CD4-positive, alpha-beta T cell treated with Interleukin-21 for 1 hour (primary cell): ENCODE data around the gene YBEY.
"Not testable (repeated sequence)": the region's sequence is repeated elsewhere in the genome, so short reads cannot be mapped to it uniquely, and the experiment has no call there.

Source experiments
- DNase-seq: peaks from one replicate; pipeline ENCODE4 v3.0.0-alpha.2; 2020

The YBEY gene

GRCh38 chr21:46285761-46286647 lies at the start of gene YBEY:
Gene YBEY, plus strand, starts transcription at chr21:46286342. Its CDS starts 572 bp downstream, at chr21:46286914.
- peak; percentile 86 for DNase-seq

GRCh38 chr21:46237474-46237873 lies 48.7 kb upstream of the YBEY start:
- no peak for DNase-seq

DNA sequence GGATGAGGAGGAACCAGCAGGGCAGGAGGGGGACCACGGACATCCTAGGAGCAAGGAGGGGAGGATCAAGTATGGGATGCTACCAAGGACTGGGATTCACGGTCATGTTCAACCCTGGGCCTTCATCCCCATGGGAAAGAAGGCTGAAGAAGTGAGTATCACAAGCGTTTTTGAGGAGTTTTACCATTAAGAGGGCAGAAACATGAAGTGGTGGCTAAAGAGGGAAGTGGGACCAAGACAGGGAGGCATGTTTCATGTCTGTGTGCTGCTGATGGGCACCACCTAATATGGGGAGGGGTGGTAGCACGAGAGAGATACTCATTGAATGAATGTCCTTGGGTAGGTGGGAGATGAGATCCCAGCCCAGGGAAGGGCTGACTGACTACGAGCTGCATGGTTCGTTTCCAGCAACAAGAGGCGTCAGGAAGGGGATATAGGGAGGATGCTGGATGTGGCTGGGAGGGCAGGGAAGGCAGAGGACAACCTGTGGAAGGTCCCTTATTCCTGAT lies 46.3 kb upstream of the YBEY start:
- no peak for DNase-seq

- not testable (repeated sequence) for DNase-seq
These were observed 44.6 kb upstream of the YBEY start for GRCh38 chr21:46241577-46241976.

GRCh38 chr21:46243325-46243724 lies 42.8 kb upstream of the YBEY start:
- DNase-seq: no peak

- DNase-seq: no peak
These were observed 42.2 kb upstream of the YBEY start for GRCh38 chr21:46243960-46244361.

DNA sequence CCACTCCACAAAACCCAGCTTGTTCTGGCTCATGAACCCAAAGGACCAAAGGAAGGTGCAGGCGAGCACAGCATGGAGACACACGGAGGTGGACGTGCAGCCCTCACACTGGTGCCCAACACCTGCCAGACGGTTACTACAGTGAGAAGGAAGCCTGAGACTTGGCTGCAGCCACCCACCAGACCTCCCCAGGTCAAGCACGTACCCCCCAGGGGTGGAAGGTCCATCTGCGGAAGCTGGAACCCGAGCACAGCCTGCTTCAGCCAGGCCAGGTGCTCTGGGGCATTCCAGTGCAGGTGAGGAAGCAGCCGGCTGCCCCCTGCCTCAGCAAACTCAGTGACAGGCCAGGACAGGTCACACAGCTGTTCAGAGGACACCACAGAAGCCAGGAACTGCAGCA lies 41.5 kb upstream of the YBEY start:
- DNase-seq: no peak

- no peak for DNase-seq
These were observed 40.8 kb upstream of the YBEY start for GRCh38 chr21:46245213-46245915.

DNA sequence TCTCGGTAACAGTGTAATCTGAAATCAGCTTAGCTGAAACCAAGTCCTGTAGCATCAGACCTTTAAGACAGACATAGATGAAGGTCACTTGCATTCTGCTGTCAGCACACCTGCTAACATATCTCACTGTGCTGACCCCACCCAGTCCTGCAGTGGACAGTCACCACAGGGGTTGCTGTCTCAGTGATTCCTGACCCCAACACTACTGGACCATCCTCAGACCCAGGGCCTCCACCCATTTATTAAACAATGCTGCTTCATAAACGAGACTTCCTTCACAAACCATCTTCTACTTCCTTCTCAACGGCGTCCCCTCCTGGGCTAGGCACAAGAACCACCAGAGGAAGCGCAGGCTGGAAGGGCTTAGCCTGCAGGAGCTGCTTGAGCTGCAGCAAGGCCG lies 39.8 kb upstream of the YBEY start:
- no peak for DNase-seq

- no peak for DNase-seq
These were observed 38.3 kb upstream of the YBEY start for GRCh38 chr21:46247699-46248421.

DNA sequence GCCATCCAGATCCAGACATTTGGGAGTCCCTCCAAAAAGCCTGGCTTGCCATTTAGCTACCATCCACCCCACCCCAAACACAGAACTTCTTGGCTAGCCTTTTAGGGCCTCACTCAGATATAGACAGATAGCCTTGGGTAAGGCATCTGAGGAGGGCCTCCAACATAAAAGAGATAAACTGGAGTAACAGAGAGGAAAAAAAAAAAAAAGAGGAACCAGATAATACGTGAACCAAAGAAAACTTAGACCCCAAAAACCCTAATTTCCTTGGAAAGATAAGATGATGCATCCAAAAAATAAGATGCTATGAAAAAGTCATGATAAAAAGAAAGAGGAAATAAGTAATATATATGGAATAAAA lies 37.7 kb upstream of the YBEY start:
- no peak for DNase-seq

DNA sequence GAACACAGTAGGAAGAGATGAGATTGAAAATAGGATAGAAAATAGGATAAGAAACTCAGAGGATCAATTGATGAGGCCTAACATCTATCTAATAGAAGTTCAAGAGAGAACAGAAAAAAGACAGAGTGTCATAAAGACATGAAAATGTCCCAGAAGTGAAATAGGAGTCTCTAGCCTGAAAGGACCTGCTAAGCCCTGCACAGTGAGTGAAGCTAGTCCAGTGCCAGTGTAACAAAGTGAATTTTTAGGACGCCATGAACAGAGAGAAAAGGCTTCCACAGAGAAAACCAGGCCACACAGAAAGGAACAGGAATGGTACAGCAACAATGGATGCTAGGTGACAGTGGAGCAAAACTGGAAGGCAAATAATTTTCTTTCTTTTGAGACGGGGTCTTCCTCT lies 37.3 kb upstream of the YBEY start:
- DNase-seq: no peak

DNA sequence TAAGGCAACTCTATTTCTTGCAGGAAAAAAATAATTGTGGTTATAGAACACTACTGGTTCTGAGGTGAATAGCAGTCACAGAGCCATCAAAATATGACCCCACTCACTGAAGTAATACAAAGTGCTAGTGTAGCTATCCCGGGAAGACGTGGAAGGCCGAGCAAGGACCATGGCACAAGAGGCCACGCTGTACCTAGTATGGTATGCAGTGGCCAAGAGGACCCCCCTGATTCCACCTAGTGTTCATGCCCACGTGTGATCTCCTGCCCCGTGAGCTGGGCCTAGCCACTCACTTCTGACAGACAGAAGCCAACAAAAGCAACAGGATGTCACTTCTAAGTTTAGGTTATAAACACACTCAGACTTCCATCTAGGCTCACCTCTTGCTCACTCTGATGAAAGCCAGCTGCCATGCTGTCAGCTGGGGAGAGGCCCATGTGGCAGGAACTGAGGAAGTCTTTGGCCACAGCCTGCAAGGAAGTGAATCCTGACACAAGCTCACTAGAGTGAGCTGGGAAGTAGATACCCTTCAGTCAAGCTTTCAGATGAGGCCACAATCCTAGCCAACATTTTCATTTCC lies 35.9 kb upstream of the YBEY start:
- no peak for DNase-seq

DNA sequence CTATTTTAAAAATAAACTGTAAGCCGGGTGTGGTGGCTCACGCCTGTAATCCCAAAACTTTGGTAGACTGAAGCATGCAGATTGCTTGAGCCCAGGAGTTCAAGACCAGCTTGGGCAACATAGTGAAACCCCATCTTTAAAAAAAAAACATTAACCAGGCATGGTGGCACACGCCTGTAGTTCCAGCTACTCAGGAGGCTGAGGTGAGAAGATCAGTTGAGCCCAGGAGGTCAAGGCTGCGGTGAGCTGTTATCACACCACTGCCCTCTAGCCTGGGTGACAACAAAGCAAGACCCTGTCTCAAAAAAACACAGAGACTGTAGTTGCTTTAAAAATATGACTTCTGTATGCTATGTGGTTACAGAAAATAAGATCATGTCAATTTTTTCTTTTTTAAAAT lies 33.3 kb upstream of the YBEY start:
- DNase-seq: no peak

DNA sequence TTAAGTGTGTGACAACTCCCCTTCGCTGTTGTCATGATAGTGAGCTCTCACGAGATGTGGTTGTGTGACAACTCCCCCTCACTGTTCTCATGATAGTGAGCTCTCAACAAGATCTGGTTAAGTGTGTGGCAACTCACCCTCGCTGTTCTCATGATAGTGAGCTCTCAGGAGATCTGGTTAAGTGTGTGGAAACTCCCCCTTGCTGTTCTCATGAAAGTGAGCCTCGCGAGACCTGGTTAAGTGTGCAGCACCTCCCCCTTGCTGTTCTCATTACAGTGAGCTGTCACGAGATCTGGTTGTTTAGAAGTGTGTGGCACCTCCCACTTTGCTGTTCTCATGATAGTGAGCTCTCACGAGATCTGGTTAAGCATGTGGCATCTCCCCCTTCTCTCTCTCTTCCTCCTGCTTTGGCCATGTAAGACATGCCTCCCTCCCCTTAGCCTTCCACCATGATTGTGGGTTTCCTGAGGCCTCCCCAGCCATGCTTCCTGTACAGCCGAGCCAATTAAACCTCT lies 32.5 kb upstream of the YBEY start:
- DNase-seq: peak; percentile 66

GRCh38 chr21:46254208-46254975 lies 31.8 kb upstream of the YBEY start:
- DNase-seq: no peak

DNA sequence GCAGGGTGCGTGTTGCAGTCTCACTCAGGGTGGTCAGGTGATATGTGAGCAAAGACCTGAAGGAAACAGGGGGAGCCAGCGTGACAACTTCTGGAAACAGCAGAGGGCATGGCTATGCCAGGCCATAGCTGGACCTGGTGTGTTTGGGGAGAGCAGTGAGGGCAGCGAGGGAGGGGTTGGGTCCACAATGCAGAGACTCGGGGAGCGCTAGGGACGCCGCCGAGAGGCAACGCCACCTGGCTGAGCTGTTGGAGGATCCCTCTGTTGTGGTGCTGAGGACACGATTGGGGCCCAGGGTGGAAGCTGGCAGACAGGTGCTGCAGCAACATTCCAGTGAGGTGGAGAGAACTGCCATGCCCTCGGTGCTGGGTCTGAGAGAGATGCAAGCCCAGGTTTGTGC lies 31.0 kb upstream of the YBEY start:
- DNase-seq: no peak

GRCh38 chr21:46255758-46256337 lies 30.3 kb upstream of the YBEY start:
- no peak for DNase-seq

DNA sequence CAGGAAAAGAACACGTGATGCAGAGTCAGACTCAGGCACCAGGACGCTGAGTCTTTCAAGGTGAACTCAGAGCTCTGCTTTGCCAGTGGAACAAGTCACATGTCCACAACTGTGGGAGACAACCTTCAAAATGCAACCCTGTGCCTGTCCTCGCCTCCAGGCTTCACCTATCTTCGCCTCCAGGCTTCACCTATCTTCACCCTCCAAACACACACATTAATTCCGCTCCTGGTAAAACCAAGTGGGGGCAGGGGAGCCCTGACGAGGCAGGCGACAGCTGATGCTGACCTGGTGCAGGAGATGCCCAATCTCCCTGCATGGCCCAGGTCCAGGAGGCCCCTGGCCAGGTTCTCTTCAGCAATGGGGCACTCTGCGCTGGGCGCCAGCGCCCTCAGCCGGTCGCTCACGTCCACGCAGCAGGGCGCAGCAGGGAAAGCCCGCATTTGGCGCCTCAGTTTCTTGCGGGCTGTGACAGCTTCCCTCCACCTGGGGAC lies 29.6 kb upstream of the YBEY start:
- DNase-seq: no peak

GRCh38 chr21:46264046-46264689 lies 22.0 kb upstream of the YBEY start:
- DNase-seq: no peak

DNA sequence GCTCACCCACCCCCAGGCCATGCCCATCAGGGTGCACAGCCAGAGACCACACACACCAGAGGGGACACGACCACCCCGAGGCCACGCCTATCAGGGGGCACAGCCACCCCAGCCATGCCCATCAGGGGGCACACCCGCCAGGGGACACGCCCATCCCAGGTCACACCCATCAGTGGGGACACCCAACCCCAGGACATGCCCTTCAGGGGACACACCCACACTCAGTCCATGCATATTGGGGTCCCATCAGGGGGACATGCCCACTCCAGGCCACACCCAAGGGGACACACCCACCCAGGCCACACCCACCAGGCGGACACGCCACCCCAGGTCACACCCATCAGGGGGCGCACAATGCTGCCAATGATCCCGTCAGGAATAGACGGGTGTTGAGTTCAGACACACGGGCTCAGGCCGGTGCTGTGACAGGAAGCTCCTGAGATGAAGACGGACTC lies 21.4 kb upstream of the YBEY start:
- DNase-seq: no peak
